Measurements from ENCODE around the gene ABCG1.

ABCG1 gene

GRCh38 chr21:42307106-42307505 lies 88.2 kb downstream of the ABCG1 start:
- DNase-seq (ENCODE audit: low read depth) = no peak

GRCh38 chr21:42308161-42308913 lies 89.4 kb downstream of the ABCG1 start:
- no peak for DNase-seq (ENCODE audit: low read depth)

- no peak for DNase-seq (ENCODE audit: low read depth)
These were observed 90.2 kb downstream of the ABCG1 start for GRCh38 chr21:42308914-42309752.

- peak; percentile 58 for DNase-seq (ENCODE audit: low read depth)
These were observed 90.8 kb downstream of the ABCG1 start for GRCh38 chr21:42309753-42310213.

- no peak for DNase-seq (ENCODE audit: low read depth)
These were observed 91.6 kb downstream of the ABCG1 start for GRCh38 chr21:42310411-42311001.

GRCh38 chr21:42311160-42311559 lies 92.2 kb downstream of the ABCG1 start:
- DNase-seq (ENCODE audit: low read depth) = no peak

GRCh38 chr21:42311816-42312625 lies 93.1 kb downstream of the ABCG1 start:
- DNase-seq (ENCODE audit: low read depth) = no peak

- no peak for DNase-seq (ENCODE audit: low read depth)
These were observed 93.7 kb downstream of the ABCG1 start for GRCh38 chr21:42312626-42313104.

GRCh38 chr21:42313501-42313969 lies 94.6 kb downstream of the ABCG1 start:
- no peak for DNase-seq (ENCODE audit: low read depth)

- DNase-seq (ENCODE audit: low read depth) = no peak
These were observed 95.8 kb downstream of the ABCG1 start for GRCh38 chr21:42314616-42315295.

- DNase-seq (ENCODE audit: low read depth) = no peak
These were observed 96.5 kb downstream of the ABCG1 start, which contains the start of gene TFF3 for GRCh38 chr21:42315296-42315891. TSS of gene TFF3 (minus strand) at chr21:42315409. CDS start at chr21:42315374, 35 bp downstream.

- no peak for DNase-seq (ENCODE audit: low read depth)
These were observed 98.0 kb downstream of the ABCG1 start for GRCh38 chr21:42316891-42317290.

GRCh38 chr21:42317341-42317741 lies 98.4 kb downstream of the ABCG1 start:
- DNase-seq (ENCODE audit: low read depth) = no peak

- no peak for DNase-seq (ENCODE audit: low read depth)
These were observed 99.1 kb downstream of the ABCG1 start for GRCh38 chr21:42317826-42318746.

GRCh38 chr21:42319376-42319775 lies 100.4 kb downstream of the ABCG1 start:
- no peak for DNase-seq (ENCODE audit: low read depth)

- no peak for DNase-seq (ENCODE audit: low read depth)
These were observed 101.1 kb downstream of the ABCG1 start for GRCh38 chr21:42319851-42320572.

GRCh38 chr21:42320791-42321190 lies 101.9 kb downstream of the ABCG1 start:
- DNase-seq (ENCODE audit: low read depth) = no peak

- no peak for DNase-seq (ENCODE audit: low read depth)
These were observed 102.3 kb downstream of the ABCG1 start for GRCh38 chr21:42321231-42321630.

- DNase-seq (ENCODE audit: low read depth) = no peak
These were observed 102.9 kb downstream of the ABCG1 start for GRCh38 chr21:42321845-42322244.
